Eye (tissue), 1 donor: ENCODE data around the gene RER1.

Experiments
- DNase-seq: peaks from one replicate; pipeline ENCODE4 v3.0.0-alpha.2; 2015

The RER1 gene, protein sequence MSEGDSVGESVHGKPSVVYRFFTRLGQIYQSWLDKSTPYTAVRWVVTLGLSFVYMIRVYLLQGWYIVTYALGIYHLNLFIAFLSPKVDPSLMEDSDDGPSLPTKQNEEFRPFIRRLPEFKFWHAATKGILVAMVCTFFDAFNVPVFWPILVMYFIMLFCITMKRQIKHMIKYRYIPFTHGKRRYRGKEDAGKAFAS

GRCh38 chr1:2391041-2391930 lies at the start of gene RER1, which contains the start of gene MORN1:
RER1 (plus strand) TSS chr1:2391841; CDS start chr1:2395791, 3,950 bp downstream.
MORN1 (minus strand) TSS chr1:2391554; CDS start chr1:2391533, 21 bp downstream.
- DNase-seq, result peak; percentile 100

DNA sequence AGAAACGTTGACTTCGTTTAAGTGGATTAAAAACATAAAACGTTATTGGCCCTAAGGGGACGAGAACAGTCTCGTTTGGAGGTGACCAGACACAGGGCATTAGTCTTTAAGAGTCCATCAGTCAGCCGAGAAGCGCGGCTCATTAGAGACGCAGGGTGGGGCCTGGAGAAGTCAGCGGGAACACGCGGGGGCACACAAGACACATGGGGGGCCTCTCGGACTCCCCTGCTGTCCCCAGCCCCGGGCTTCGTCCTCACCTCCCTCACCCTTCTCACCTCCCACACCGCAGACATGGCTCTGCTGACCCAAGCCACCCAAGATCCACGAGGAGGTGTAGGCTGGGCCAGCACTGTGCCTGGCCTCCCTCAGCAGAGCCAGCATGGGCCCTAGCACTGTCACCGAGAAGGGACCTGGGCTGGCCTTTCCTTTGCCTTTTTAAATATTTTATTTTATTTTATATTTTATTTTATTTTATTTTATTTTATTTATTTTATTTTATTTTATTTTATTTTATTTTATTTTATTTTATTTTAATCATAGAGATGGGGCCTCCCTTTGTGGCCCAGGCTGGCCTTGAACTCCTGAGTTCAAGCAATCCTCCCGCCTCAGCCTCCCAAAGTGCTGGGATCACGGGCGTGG lies 49.1 kb upstream of the RER1 start:
- no peak for DNase-seq

DNA sequence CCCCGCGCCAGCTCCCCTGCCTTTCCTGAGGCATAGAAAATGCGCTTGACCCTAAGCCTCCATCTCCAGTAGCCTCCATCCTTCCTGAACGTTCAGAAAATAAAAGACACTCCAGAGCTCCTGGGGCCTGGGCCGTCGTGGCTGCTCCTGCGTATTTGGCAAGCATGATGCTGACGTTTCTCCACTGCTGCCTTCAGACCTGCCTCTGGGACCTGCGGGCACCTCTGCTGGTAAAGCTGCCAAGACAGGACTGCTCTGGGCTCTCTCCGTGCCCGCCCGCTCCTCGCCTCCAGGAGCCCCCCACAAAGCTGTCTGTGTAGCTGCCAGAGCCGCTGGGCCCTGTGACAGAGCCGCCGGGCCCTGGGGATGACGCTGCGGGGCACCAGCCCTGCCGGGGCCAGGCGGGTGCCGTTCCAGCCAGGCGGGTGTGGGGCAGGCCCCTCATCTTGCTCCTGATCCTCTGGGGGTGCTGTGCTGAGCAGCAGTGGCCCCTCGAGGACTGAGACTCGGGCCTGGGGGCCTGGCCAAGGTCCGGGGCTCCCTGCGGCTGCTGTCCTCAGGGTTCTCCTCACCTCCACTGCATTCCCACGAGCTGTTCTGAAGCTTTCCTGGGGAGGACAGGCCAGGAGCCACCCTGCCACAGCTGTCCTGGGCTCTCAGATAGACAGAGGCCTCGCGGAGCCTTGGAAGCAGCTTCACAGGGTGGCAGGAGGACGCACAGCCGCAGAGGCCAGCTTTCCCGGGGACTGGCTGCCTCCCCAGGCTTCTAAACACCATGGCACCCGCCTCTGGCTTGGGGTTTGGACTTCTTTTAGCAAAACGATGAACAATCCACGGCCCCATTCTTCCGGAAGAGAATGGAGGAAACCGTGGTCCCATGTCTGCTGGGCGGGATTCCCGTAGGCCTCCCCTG lies 48.4 kb upstream of the RER1 start:
- no peak for DNase-seq

DNA sequence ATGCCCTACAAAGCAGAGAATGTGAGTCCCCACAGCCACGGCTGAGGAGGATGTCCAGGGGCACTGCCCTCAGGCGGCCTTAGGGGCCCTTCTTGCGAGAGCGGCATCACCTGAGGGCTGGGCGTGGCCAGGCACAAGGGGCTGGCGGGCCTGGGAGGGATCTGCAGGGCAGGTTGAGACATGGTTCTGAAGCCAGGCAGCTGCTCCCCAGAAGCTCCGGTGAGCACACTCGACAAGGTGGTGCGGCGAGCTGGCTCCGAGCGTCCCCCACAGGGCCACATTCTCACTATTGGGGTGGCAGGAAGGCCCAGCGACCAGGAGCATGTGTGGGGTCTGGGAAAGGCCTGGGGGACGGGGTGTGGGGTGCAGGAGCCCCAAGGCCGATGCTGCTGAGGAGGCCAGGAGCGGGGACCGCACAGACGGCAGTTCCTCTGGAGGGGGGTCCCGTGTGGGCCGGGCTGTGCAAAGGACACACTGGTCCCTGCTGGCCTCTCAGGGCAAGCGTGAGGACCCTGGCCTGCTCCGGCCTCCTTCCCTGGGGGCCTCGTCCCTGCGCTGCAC lies 47.4 kb upstream of the RER1 start:
- DNase-seq, result no peak

DNA sequence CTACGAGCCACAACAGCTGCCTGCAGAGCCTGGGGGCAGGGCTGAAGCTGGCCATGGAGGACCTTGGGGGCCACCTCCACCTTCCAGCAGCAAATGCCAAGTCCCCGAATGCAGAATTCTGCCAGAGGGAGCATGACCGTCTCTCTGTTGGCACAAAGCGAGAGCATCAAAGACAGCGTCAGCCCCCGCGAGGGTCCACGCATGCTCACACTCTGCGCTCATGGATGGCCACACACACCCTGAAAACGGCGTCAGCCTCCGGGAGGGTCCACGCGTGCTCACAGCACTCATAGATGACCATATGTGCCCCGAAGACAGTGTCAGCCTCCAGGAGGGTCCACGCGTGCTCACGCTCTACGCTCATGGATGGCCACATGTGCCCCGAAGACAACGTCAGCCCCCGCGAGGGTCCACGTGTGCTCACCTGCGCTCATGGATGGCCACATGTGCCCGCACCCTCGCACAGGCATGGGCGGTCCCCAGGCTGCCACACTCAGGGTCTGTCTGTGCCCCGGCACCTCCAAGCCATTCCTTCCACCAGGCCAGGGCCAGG lies 46.8 kb upstream of the RER1 start:
- DNase-seq, result no peak

DNA sequence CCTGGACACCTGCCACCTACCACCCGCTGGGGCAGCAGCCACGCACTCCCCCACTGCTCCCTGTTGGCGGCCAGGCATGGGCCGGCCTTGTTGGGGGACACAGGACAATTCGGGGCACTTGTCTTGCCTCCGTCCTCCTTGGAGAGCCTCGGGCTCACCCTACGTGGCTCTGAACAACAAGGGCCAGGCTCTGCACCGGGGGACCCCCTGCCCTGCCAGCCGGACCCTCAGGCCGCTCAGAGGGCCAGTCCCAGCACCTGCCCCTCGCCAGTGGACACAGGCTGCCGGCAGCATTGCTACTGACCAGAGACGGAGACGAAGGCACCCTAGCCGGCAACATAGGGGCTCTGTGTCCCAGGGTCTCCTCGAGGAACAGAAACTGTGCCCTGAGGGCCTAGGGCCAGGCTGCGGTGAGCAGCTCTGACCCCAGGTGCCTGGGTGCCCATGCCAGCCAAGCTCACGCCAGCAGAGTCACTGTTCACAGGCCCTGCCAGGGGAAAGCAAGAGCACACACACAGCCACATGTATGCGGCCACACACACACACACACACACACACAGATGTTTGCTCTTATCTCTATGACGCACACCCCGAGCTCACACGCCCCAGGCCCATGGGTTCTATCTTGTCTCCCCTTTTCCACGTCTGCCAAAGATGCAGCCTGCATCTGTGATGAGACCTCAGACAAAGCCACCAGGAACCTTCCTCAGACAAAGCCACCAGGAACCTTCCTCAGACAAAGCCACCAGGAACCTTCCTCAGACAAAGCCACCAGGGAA lies 46.2 kb upstream of the RER1 start:
- DNase-seq, result no peak

DNA sequence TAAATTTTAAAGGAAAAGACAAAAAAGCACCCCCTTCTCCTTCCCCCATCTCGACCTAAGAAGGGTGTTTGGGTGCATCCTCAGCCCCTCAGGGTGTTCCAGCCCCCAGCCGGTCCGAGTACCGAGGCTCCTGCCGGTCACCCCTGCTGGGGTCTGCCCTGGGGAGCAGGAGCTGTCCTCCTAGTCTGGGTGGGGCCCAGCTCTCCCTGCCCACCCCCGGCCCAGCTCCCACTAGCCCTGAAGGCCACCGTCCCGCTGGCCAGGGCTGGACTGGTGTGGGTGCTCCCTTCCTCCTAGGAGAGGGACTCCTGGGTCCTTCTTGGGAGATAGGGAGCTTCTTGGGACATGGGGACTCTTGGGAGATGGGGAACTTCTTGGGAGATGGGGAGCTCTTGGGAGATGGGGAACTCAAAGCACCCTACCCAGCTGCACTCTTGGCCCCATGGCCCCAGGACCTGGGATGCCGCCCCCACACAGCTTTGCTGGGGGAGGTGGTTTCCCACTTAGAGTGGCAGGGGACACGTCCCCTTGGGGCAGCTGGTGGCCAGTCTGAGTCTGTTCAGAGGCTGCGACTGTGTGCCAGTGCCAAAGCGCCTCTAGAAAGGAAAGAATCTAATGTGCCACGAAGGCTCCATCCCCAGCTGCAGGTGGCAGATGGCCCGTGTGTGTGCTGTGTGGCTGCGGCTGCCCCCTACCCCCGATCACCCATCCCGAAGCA lies 44.8 kb upstream of the RER1 start:
- DNase-seq, result no peak

DNA sequence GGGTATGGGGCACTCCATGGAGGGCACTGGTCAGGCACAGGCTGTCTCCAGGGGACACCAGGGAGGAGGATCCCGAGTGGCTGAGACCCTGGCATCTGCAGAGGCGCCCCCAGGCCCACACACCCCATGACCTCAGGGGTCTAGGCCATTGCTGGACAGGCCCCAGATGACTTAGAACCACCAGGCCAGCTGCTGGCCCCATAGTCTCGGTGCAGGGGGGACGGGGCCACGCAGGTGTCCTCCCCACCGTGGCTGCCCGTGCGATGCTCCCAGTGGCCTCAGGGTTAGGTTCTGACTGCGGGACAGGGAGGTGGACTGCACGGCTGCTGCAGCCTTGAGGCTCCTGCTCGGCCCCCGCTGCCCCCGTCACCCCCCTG lies 44.2 kb upstream of the RER1 start:
- no peak for DNase-seq

DNA sequence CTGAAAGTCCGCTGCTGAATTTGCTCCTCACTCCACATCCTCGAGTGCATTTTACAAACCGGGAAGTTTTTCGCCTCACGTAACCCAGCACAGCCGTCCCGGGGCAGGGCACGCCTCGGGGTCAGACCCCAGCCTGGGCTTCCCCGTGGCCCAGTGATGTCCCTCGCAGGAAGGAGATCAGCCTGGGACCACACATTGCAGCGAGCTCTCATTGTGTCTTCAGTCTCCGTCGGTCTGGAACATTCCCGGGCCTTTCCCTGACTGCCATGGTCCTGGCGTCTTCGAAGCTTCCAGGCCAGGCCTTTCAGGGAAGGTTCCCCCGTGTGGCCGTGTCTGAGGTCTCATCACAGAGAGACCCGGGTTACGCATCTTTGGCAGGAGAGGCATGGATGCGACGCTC lies 43.7 kb upstream of the RER1 start:
- no peak for DNase-seq

- DNase-seq, result no peak
These were observed 43.0 kb upstream of the RER1 start for GRCh38 chr1:2348346-2349325.

DNA sequence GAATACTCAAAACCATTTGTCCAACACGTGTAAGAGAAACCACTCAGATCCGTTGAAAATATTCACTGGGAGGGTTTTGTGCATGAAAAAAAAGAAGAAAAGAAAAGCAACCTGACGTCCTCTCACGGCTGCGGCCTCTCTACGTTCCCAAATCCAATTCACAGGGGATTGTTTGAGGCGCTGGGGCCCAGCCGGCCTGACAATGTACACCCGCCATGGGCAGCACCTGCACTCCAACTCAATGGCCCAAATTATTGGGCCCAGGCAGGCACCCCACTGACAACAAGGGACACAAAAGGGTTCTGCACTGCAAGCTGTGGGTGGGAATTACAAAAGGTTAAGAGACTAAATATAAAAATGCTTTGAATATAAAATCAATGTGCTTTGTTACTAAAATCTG lies 41.8 kb upstream of the RER1 start:
- DNase-seq, result no peak

DNA sequence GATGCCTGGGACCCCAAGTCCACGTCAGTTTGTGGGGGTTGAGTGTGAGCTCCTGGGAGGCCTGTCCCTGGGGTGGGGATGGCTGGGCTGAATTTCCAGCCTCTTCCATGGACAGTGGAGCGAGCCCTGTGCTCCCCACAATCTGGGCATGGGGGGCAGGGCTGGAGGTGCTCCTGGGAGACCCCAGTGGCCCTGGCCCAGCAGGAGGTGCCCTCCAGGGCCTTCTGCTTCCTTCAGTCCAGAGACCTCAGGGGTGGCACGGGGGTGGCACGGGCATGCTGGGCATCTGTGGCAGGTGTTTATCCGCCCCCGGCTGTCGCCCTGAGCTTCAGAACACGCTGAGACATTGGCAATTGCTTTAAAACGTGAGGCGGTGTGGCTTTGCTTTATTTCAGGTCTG lies 41.1 kb upstream of the RER1 start:
- no peak for DNase-seq

DNA sequence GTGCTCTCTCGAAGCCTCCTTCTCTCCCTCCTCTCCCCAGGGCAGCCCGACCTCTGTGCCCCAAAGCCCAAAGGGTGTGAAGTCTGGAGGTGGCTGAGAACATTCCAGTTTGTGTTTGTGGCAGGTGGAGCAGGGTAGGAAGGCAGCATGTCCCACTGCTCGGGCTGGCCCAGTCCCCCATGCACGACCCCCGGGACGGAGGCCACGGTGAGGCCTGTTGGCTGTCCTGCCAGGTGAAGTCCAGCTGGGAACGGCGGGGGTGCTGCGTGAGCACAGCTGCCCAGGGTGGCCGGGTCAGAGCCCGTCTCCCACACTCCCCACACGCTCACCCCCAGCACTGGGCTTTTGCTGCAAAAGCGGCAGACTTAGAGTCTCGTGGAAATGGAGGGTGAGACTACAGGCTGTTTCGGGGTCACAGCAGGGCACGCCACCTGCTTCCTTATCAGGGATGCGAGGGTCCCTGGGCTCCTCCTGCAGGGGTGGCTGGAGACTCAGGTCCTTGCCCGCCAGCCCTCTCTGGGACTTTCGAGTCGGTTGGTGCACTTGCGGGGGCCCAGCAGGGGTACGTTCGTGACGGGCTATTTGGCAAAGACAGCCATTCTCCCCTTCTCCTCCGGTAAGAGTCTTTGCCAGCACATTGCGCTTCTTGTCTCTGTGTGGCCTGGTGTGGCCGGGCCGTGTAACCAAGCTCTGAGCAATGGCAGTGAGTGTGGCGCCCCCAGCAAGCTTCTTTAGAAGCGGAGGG lies 40.6 kb upstream of the RER1 start:
- no peak for DNase-seq

DNA sequence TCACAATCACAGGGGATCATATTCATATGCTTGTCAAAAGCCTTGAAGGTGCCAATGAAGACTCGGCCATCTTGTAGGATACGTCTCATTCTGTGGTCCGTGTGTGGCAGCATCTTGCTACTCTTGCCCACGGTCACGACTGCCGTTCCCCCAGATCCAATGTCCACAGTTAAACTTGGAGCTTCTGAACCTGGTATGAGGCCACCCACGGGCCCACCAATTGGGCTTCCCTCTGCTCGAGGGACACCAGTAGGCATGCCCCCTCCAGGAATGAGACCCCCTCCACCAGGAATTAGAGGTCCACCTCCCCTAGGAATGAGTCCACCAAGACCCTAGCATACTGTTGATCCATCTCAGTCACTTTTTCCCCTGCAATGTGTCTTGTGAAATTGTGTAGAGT lies 39.9 kb upstream of the RER1 start:
- DNase-seq, result no peak

GRCh38 chr1:2352341-2352896 lies 39.2 kb upstream of the RER1 start:
- DNase-seq, result no peak

DNA sequence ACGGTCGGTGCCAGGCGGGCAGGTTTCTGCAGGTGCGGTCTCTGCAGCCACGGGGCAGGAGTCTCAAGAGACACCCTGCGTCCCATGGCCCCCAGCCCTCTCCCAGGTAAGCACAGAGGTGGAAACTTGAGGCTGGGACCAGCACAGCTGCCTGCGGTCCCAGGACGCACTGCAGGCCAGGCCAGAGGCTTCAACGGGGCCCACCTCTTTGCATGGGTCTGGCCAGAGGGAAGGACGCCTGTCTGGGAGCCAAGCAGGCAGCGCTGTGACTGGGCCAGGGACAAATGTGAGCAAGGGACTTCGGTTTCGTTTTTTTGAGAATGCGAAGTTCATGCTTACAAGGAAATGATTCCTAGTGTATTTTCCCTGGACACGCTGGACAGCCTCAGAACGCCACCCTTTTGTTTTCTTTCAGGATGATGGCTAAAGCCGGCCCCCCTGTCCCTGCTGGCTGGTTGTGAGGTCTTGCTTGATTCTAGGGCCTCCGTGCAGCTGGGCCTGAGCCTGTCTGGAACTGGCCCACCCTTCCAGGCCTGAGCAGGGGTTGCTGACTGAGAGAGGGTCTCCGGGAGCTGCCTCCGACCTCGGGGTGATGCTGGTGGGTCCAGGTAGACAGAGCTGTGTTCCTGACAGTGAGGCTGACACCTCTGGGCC lies 38.6 kb upstream of the RER1 start:
- DNase-seq, result no peak

DNA sequence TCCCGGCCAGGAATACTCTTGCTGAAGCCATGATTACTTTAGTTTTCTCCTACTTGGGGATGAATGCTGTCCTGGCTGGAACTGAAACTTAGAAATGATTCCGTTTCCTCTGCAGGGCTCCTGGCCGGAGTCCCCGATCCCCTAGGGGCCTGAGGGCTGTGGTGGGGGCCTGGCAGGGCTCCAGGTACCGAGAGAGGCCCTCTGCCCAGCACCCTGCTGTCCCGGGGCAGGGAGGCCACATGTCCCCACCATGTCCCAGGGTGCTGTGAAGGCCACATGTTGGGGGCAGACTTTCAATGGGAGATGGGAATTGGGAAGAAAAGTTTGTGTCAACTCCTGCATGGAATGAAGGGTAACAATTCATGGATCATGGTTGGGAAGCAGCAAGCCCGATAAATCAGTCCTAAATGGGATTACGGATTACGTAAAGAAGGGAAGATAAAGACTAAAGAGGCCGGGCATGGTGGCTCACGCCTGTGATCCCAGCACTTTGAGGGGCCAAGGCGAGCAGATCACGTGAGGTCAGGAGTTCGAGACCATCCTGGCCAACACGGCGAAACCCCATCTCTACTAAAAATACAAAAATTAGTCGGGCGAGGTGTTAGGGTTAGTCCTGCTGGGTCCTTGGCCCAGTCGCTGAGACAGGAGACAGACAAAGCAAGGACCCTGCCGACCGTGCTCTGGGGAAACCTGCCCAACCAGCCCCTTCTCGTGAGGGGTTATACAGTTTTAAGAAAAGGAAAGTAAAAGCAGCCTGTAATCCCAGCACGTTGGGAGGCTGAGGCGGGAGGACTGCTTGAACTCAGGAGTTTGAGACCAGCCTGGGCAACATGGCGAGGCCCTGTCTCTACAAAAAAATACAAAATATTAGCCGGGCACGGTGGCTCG lies 37.8 kb upstream of the RER1 start:
- DNase-seq, result no peak
